Measurements from ENCODE around the gene DHX35.

DNA sequence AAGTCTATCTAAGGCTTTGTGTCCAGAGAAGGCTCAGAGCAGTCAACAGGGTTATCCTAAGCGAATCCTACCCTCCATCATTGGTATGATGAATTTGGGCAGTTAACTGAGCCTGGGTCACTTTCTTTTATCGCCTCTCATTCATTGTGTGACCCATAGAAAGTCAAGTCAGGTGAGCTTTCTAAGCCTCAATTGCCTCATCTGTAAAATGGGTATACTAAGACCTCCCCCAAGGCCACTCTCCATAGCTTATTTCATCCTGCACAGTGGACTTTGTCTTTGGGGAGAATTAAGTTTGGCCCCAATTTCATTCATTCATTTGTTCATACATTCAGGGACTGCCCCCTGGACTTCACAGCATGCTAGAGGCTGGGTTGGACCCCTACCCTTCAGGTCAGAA, 110.5 kb downstream of the DHX35 start:
- TF ChIP-seq EZH2 (IDR thresholded peaks at IDR 0.05) = no peak
- TF ChIP-seq POLR2AphosphoS5 (IDR thresholded peaks at IDR 0.05; ENCODE audit: borderline replicate concordance, low read depth, low read length) = no peak
- no peak for TF ChIP-seq FOXP2 (optimal IDR thresholded peaks at IDR 0.05; ENCODE audit: control extremely low read depth, extremely low read length, insufficient read depth)

Data from SK-N-MC (cell line).